Sigmoid colon (tissue), 4 donors: Measurements from ENCODE around the gene TKT.

Experiments used
- CTCF ChIP-seq, 4 experiments: fragments of 450-650 bp in 3 of 4; fragments of 200-600 bp in 1 of 4; IDR thresholded peaks; one replicate each; pipeline ENCODE4 v1.5.1; 2016 to 2019; ENCODE audit warnings: antibody characterized with exemption in 4 of 4, mild to moderate bottlenecking in 3 of 4, moderate library complexity in 2 of 4
- EP300 ChIP-seq, 4 donors: sonication (generic); formaldehyde crosslinking; IDR thresholded peaks; one replicate each; pipeline ENCODE4 v1.6.1; 2017; ENCODE audit warnings: antibody characterized with exemption in 4 of 4
- POLR2A ChIP-seq, 2 donors: fragments of 450-650 bp; IDR thresholded peaks; one replicate each; pipeline ENCODE4 v1.6.1; 2016; ENCODE audit warnings: antibody characterized with exemption in 2 of 2, mild to moderate bottlenecking in 2 of 2, moderate library complexity in 2 of 2
- POLR2AphosphoS5 ChIP-seq, 4 donors: sonication (generic); formaldehyde crosslinking; IDR thresholded peaks; one replicate each; pipeline ENCODE4 v1.6.1; 2017; ENCODE audit warnings: antibody characterized with exemption in 4 of 4

- TF ChIP-seq CTCF (IDR thresholded peaks at IDR 0.05) (no peak), POLR2AphosphoS5 (IDR thresholded peaks at IDR 0.05) (no peak), EP300 (IDR thresholded peaks at IDR 0.05) (no peak), POLR2A (IDR thresholded peaks at IDR 0.05) (no peak)
Observed at GRCh38 chr3:53264718-53265117, 8.9 kb upstream of the TKT start.
